Sigmoid colon (tissue), 7 donors: ENCODE measurements around the gene HTRA3. TPM values are rescaled to one million over a fixed set of nuclear protein-coding genes. Genes with fewer than 3 reads are reported as not detected.
A peak's percentile ranks its signal among the peaks of the same experiment; 100 is the strongest.

Experiments
- DNase-seq: peaks from one replicate; pipeline ENCODE4 v3.0.0-alpha.2; 2019
- H3K27ac ChIP-seq, 4 donors: fragments of 200-600 bp; sonication (generic); one replicate each; pipeline ENCODE4 v1.5.1; 2016 to 2019; ENCODE audit warnings: mild to moderate bottlenecking in 1 of 4
- H3K27me3 ChIP-seq, 3 donors: fragments of 200-600 bp; sonication (generic); one replicate each; pipeline ENCODE4 v1.5.1; 2019; ENCODE audit warnings: mild to moderate bottlenecking in 1 of 3
- H3K36me3 ChIP-seq, 4 donors: fragments of 200-600 bp; sonication (generic); one replicate each; pipeline ENCODE4 v1.5.1; 2016 to 2019
- H3K4me1 ChIP-seq, 4 donors: fragments of 200-600 bp; sonication (generic); one replicate each; pipeline ENCODE4 v1.5.1; 2017 to 2019
- H3K4me3 ChIP-seq, 4 donors: fragments of 200-600 bp; sonication (generic); one replicate each; pipeline ENCODE4 v1.5.1; 2017 to 2019; ENCODE audit warnings: mild to moderate bottlenecking in 2 of 4, moderate library complexity in 1 of 4
- H3K9me3 ChIP-seq, 4 donors: fragments of 200-600 bp in 3 of 4; sonication (generic) in 3 of 4; one replicate each; pipeline versions ENCODE4 v1.5.1 to v1.6.1; 2013 to 2019
- CTCF ChIP-seq, 4 experiments: fragments of 450-650 bp in 3 of 4; fragments of 200-600 bp in 1 of 4; IDR thresholded peaks; one replicate each; pipeline ENCODE4 v1.5.1; 2016 to 2019; ENCODE audit warnings: antibody characterized with exemption in 4 of 4, mild to moderate bottlenecking in 3 of 4, moderate library complexity in 2 of 4
- EP300 ChIP-seq, 4 donors: sonication (generic); formaldehyde crosslinking; IDR thresholded peaks; one replicate each; pipeline ENCODE4 v1.6.1; 2017; ENCODE audit warnings: antibody characterized with exemption in 4 of 4
- POLR2A ChIP-seq, 2 donors: fragments of 450-650 bp; IDR thresholded peaks; one replicate each; pipeline ENCODE4 v1.6.1; 2016; ENCODE audit warnings: antibody characterized with exemption in 2 of 2, mild to moderate bottlenecking in 2 of 2, moderate library complexity in 2 of 2
- POLR2AphosphoS5 ChIP-seq, 4 donors: sonication (generic); formaldehyde crosslinking; IDR thresholded peaks; one replicate each; pipeline ENCODE4 v1.6.1; 2017; ENCODE audit warnings: antibody characterized with exemption in 4 of 4
- WGBS, 2 donors: extraction: QIAGEN DNeasy Blood & Tissue Kit; methylation state at CpG; one replicate each; pipeline ENCODE4 v1.1.7; 2013; 5-methylcytosine and 5-hydroxymethylcytosine counted together
- intact Hi-C: fragments of 100-400 bp; cut with DNase I; formaldehyde crosslinking; loops from one replicate; pipeline ENCODE4 v1.15.1; 2023
- polyA plus RNA-seq, 3 donors: library from polyadenylated mRNA; stranded (reverse); fragments of 200-250 nt; gene quantifications; one replicate each; pipeline ENCODE4 v1.2.3, GENCODE V29; 2013
- total RNA-seq, 4 donors: library from RNA; depleted of rRNA; stranded (reverse); fragments of >200 nt; gene quantifications; one replicate each; pipeline ENCODE4 v1.1.0, GENCODE V29; 2016
- donor health status: healthy with polysubstance abuse.
- donor health status: Bipolar disorder and iron deficiency.
- donor health status: healthy.

HTRA3 gene
- total and polyA plus RNA-seq, 7 donors: 1.2 to 49.6 (median 14.5) TPM

GRCh38 chr4:8355864-8356565 lies 86.5 kb downstream of the HTRA3 start:
- TF ChIP-seq POLR2AphosphoS5 (IDR thresholded peaks at IDR 0.05) (peak in 3 of 4 donors; percentile 48 to 62 (median 57)), CTCF (IDR thresholded peaks at IDR 0.05) (no peak), POLR2A (IDR thresholded peaks at IDR 0.05) (no peak), EP300 (IDR thresholded peaks at IDR 0.05) (no peak)
- 73 to 78% methylated on average over 8 of the region's 8 CpGs for WGBS, 2 donors
- intact Hi-C loops: no loop called here
- no peak overlapping the region for H3K4me3 ChIP-seq
- peaks cover 0 to 60% (median 47%) of the 10 kb centered on the region in 4 donors for H3K4me1 ChIP-seq
- no peaks in the 10 kb centered on the region for H3K9me3 ChIP-seq
- DNase-seq: peak; percentile 77
- H3K27ac ChIP-seq: peak overlapping the region in 3 of 4 donors; percentile 40 to 76 (median 57)
- H3K36me3 ChIP-seq: no peaks in the 10 kb centered on the region
- no peaks in the 10 kb centered on the region for H3K27me3 ChIP-seq

Other genes with a start within 250 kb of the HTRA3 start
- gene ABLIM2, start 110.9 kb upstream of the HTRA3 start, total RNA-seq: 1 to 10 TPM; 3.1 to 8.9 (median 5.6) TPM
- 10 to 100 TPM in 2 of 3 donors, 1 to 10 TPM in 1; 7.4 to 15.0 (median 11.3) TPM for gene ABLIM2, start 110.9 kb upstream of the HTRA3 start, polyA plus RNA-seq
- 10 to 100 TPM in 1 of 4 donors, 1 to 10 TPM in 3; 6.4 to 24.4 (median 8.3) TPM for gene SH3TC1, start 70.5 kb upstream of the HTRA3 start, total RNA-seq
- 10 to 100 TPM in 1 of 3 donors, 1 to 10 TPM in 2; 3.0 to 14.2 (median 3.7) TPM for gene SH3TC1, start 70.5 kb upstream of the HTRA3 start, polyA plus RNA-seq
- 10 to 100 TPM; 24.8 to 51.0 (median 29.4) TPM for gene ACOX3, start 171.0 kb downstream of the HTRA3 start, total RNA-seq
- gene ACOX3, start 171.0 kb downstream of the HTRA3 start, polyA plus RNA-seq: 10 to 100 TPM in 2 of 3 donors, 1 to 10 TPM in 1; 8.4 to 18.0 (median 16.9) TPM
- 10 to 100 TPM; 14.2 to 29.1 (median 17.0) TPM for gene TRMT44, start 171.0 kb downstream of the HTRA3 start, total RNA-seq
- 1 to 10 TPM; 2.1 to 7.0 (median 5.4) TPM for gene TRMT44, start 171.0 kb downstream of the HTRA3 start, polyA plus RNA-seq